AG09309 (cell line): ENCODE measurements around the gene SLC1A4.
A peak's percentile ranks its signal among the peaks of the same experiment; 100 is the strongest.

Source experiments
- DNase-seq: peaks from one replicate; pipeline ENCODE4 v3.0.0-alpha.2; 2010; ENCODE audit warnings: low read depth
- H3K4me3 ChIP-seq: 2 replicates; pipeline ENCODE4 v1.5.1; 2011; ENCODE audit warnings: mild to moderate bottlenecking, low read depth, low read length, moderate library complexity; ENCODE audit not compliant: control insufficient read depth
- TF ChIP-seq, protein P1 (sequence below): IDR thresholded peaks from 2 replicates; pipeline ENCODE4 v1.5.1; 2011; ENCODE audit warnings: mild to moderate bottlenecking, low read depth, low read length, inconsistent platforms; ENCODE audit not compliant: insufficient read depth, control insufficient read depth; ENCODE audit errors: missing control alignments

The SLC1A4 gene

DNA sequence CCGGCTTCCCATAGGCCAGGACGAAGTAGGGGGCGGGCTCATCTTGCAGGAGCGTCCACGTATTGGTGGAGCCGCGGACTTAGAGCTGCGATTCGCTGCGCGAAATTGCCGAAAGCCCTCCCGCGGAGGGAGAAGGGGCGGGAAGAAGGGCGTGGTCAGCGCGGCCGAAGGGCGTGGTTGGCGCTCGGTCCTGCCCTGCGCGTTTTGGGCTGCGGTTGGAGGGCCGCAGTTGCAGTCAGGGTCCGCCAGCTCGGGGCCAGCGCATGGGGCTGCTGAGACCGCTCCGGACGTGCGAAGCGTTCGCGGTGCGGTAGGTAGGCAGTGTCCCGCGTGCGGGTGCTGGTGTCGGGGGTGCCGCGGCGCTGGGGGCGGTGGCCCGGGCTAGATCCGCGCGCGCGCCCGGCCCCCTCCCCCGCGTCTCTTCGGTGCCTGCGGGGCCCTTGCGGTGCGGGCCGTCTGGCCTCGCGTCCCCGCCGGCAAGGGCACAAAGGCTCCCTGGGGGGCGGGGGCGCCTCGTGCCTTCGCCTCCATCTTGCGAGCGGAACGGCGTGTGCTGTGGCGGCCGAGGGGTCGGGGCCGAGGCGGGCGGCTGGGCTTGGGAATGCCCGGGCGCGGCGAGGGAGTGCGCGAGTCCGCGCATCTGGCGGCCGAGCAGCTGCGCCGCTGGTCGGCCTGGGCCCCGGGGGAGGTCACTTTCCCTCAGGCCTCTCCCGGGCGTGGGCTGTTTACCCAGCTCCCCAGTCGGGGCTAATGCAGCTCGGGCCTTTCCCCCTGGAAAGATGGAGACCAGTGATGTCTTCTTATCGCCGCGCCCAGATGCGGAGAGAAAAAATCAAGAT is 67.2 kb downstream of the SLC1A4 start, which contains the start of gene CEP68:
TSS of gene CEP68 (plus strand) at position 202 of the 839 bp plus-strand sequence. CDS start 13,029 bp downstream, outside the sequence.
- TF ChIP-seq, protein P1, sequence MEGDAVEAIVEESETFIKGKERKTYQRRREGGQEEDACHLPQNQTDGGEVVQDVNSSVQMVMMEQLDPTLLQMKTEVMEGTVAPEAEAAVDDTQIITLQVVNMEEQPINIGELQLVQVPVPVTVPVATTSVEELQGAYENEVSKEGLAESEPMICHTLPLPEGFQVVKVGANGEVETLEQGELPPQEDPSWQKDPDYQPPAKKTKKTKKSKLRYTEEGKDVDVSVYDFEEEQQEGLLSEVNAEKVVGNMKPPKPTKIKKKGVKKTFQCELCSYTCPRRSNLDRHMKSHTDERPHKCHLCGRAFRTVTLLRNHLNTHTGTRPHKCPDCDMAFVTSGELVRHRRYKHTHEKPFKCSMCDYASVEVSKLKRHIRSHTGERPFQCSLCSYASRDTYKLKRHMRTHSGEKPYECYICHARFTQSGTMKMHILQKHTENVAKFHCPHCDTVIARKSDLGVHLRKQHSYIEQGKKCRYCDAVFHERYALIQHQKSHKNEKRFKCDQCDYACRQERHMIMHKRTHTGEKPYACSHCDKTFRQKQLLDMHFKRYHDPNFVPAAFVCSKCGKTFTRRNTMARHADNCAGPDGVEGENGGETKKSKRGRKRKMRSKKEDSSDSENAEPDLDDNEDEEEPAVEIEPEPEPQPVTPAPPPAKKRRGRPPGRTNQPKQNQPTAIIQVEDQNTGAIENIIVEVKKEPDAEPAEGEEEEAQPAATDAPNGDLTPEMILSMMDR, result no peak

DNA sequence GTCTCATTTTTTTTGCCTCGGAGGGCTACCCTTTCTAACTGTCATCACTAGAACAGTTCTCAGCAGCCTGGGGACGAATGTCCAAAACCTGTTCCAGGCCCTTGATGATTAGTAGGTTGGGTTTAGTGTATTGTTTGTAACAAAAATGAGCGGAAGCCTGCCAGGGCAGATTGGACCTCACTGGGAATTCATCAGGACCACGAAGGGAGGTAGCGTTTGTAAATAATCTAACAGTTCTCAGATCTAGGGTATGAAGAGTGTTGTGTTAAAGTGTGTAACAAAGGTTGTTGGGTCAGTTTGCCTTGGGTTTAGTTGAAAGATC is 67.8 kb downstream of the SLC1A4 start:
- H3K4me3 ChIP-seq, result peak overlapping the region; percentile 74
- DNase-seq, result no peak
- TF ChIP-seq, protein P1, result no peak

More for the DNA sequence above, 67.2 kb downstream of the SLC1A4 start, which contains the start of gene CEP68:
- peak; percentile 86 for DNase-seq
- peak within 1 kb of the TSS; percentile 74 for H3K4me3 ChIP-seq

DNA sequence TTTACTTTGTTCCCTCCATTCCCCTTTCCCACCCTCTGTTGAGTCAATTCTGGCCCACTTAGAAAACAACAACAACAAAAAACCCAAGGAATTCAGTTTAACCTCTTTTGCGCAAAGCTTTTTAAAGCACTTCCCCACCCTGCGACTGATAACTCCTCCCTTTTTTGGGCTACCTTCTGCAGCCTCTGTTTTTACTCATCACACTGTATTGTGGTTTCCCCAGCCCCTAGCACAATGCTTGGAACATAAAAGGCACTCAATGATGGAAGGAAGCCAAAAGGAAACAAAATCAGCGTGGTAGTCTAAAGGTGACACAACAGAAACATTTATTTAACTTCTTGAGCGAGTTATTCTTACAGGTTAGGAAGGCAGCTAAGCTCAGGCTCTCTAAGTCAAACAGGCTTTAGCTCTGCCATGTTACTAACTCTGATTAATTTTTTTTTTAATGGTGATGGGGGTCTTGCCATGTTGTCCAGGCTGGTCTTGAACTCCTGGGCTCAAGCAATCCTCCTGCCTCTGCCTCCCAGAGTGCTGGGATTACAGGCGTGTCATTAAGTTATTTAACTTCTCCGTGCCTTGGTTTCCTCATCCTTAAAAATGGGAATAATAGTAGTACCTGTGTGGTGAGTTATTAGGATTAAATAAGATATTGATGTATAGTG is 68.3 kb downstream of the SLC1A4 start:
- peak overlapping the region; percentile 74 for H3K4me3 ChIP-seq
- no peak for DNase-seq
- TF ChIP-seq, protein P1, result no peak

DNA sequence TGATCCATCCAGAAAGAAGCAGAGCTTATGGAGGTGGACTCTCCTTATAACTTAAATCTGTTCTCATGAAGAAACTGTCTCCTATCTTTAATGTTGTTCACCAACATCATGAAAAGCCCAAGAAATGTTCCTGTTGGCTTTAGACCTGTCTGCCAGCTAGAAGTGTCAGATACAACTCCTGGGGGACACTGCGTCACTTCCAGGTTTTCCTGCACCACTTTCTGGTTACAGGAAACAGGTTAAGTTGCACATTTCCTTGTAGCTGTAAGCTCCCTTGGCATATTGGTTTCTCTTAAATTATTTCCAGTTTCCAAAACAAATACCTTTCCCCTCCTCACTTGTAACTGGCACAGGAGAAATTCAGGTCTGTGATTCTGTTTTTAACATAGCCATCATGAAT is 69.9 kb downstream of the SLC1A4 start:
- H3K4me3 ChIP-seq, result no peak overlapping the region
- TF ChIP-seq, protein P1, result no peak
- no peak for DNase-seq

DNA sequence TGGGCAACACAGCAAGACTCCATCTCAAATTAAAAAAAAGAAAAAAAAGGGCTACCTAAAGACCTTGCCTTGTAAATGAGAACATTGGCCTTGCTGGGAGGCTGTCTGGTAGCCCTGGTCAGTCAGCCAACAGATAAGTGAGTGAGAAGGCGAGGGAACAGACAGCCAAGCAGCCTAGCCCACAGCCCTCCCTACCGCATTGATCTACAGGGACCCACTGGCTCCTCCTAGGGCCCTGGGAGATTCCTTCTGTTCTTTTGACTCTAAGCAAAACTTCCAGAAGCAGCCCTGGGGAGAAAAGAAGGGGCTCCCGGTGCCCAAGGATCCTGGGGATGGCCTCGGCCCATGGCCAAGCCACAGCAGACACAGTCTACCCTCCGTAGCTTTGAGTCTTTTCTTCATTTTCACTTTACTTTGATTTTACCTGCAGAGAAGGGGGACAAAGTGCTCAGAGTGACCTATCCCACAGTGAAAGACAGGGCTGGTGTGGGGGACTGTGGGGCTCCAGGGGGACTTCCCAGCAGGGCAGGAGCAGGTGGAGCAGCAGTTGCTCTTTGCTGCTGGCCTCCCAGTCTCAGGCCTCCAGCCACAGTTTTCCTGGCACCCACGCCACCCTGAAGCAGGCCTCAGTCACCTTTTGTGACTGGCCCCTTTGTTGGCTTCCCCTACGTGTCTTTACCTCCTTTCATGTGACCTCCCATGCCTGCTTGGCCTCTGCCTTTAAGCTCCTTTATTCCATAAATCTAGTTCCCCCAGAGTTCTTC is 72.1 kb downstream of the SLC1A4 start:
- DNase-seq, result no peak
- no peak overlapping the region for H3K4me3 ChIP-seq
- TF ChIP-seq, protein P1, result no peak

DNA sequence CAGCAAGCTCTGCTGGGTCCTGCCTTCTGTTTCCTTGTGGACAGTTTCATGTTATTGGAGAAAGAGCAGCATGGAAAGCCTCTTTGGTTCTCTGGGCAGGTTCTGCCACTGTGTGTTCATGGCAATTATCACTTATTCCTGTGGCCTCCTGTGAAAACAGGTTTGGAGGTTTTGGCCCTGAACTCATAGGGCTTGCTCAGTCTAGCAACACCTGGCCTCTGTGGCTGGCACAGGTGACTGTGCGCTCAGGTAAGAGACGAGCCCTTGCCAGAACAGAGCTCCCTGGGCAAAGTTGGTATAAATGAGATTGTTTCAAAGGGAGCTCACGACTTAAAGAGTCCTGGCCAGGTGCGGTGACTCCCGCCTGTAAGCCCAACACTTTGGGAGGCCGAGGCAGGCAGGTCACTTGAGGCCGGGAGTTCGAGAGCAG is 72.7 kb downstream of the SLC1A4 start:
- no peak for DNase-seq
- TF ChIP-seq, protein P1, result no peak
- no peak overlapping the region for H3K4me3 ChIP-seq
